GM10847 (cell line): ENCODE results near the gene ACTR3.

Experiments used
- POLR2A ChIP-seq: IDR thresholded peaks from 2 replicates; pipeline ENCODE4 v1.6.1; 2011; ENCODE audit not compliant: insufficient read length; ENCODE audit errors: extremely low read depth

The ACTR3 gene

DNA sequence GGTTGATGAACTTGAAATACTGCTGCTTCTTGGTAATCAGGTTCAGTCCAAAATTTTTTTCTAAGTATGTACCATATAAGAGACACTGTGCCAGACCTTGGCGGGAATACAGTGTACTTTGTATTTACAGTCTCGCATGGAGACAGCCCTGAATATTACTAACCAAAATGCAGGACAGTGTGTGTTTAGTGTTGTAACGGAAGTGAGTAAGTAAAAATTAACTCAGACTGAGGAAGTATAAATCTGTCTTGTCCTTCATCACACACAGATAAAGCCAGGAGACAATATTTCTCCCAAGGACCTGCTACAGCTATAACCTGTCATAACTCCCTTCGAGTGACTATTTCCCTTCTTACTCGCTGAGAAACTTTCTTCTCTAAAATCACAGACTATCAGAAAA, 76.9 kb downstream of the ACTR3 start:
- no peak for TF ChIP-seq POLR2A

DNA sequence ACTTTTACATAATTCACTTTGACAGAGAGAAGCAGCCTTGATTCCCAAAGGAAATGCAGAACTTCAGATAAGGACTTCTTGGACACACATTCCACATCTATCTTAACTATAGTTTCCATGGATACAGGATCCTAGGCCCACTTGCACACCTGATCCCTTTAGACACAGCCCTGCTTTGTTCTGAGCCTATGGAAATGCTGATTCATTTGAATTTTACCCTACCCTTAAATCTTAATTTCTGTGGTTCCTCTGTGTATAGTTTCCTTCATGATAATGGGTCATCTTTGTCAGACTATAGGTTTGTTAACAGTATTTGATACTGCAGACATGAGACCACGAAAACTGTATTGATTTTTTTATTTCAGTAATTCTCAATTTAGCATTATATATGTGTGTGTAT, 77.4 kb downstream of the ACTR3 start:
- no peak for TF ChIP-seq POLR2A

DNA sequence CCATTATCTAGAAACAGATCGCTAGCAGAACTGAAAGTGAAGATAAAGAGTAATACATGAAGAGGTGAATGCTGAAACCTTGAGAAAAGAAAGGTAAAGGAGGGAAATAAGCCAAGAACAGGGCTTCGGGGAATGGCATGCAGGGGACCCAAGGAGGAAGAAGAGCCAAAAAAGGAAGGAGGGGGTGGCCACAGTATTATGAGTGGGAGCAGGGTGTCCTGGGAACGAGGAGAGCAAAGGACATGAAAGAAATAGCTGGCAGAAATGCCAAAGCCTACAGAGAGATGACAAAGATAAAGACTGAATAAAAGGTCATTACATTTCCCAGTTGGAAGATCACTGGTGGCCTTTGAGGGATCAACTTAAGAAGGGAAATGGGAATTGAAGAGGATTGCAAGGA, 82.9 kb downstream of the ACTR3 start:
- no peak for TF ChIP-seq POLR2A

DNA sequence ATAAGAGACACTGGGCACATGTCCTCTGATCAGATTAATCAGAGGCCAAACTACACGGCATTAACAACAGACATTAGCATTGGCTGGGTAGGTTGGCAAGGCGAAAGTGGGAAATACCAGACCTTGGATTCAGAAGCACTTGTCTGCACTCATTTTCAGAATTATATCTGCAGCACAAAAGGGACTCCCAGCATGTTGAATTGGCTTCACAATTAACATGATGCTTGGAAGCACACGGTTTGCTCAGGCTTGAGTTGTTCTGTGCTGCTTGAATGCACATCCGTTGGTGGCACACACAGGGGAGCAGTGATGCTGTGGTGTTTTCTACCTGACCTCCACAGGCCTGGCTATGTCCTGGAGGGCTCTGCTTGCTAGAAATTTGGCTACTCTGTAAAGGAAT, 83.9 kb downstream of the ACTR3 start:
- TF ChIP-seq POLR2A = no peak

DNA sequence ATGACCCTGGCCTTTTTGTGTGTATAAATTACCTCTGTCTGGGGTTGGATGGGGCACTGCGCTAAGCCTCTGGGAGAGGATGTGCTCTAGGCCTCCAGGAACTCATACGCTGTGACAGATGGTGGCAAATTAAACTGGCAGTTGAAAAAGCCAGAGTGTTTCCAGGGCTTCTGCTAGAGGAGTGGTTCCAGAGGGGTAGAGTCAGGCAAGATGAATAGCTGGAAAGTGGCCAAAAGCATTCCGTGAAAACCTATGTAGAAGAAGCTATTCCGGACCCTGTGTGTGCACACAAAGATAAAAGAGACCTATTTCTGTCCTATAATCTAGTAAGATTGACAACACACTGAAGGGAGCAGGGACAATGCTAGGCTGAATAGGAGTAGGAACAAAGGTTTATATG, 84.8 kb downstream of the ACTR3 start:
- TF ChIP-seq POLR2A = no peak

DNA sequence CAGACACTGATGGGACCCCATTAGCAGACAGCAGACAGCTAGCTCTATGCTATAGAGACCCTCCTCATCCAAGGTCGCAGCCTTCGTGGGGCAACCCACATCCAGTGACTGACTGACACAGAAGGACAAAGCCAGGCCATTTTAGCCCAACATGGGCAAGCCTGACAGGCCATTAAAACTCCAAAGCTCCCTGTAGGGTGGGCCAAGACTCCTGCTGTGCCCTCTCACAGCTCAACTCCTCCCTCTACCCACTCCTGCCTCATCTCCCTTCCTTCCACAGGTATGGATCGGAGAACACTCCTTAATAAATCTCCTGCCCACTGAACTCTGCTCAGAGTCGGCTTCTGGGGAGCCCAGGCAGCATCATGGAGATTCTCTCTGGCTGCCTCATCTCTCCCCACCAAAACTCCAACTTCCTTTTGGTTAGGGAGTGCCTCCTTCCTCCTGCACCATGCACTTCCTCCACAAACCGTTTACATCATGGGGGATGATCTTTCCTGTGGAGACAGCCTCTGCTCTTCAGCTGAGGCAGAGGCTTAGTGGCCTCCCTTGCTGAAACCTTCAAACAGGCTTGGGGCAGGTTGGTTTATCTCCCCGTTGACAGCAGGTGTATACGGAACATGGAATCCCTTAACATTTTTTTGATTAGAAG, 86.5 kb downstream of the ACTR3 start:
- TF ChIP-seq POLR2A = no peak

DNA sequence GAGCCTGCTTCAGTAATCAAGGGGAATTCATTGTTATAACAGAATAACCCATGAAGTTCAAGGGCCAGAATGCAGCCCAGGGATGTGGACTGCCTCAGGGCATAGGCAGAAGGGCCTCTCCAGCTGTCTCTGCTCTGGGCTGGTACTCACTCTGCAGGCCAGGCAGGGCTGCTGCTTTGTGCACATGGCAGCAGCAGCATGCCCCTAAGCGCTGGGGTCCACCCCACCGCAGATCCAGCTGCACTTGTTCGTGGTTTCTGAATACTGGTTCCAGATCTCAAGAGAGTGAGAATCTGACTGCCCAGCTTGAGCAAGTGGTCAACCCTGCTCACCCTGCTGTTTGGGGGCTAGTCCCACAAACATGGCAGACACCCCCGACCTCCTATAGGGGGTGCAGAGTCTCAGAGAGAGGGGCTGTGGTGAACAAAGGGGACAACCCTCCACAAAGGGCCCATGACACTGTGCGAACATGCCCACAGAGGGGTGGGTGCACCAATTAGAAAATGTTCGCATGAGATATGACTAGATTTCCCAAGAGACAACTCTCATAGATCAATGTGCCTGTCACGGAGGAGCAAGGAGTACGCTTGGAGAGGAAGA, 87.3 kb downstream of the ACTR3 start:
- no peak for TF ChIP-seq POLR2A

DNA sequence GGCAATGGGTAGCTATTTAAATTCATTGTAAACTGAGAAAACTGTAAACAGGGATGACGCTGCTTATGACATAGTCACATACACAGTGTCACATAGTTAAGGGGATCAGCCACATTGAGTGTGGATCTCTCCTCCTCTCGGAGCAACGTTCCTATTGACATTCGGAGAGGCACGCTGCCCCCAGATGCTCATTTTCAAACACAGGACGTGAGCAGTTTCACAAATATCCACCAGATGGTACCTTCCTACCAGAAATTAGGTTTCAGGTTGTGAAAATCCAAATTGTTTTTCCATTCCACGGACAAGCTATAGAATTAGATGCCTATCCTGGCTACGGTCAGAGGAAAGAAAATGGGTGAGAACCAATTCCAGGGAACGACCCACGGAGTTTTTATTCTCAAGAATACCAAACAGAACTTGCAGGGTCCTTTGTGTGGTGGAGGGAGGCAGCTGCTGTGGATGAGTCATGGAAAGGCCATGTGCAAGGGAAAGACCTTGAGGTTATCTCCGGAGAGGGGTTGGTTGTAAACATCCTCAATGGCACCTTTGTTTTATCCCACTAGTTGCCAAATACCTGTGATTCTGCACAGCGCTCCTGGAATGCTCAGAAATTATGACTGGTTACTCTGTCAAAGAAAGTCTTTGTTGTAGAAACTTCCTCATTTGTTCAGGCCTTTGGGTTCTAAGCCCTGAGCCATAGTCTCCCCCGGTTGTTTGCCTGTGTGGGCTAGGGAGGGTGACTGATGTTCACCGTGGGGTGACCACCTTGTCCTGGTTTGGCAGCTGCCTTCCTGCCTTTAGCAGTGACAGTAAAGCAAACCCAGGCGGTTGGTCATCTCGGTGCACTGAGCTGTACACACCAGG, 88.0 kb downstream of the ACTR3 start:
- TF ChIP-seq POLR2A = no peak

DNA sequence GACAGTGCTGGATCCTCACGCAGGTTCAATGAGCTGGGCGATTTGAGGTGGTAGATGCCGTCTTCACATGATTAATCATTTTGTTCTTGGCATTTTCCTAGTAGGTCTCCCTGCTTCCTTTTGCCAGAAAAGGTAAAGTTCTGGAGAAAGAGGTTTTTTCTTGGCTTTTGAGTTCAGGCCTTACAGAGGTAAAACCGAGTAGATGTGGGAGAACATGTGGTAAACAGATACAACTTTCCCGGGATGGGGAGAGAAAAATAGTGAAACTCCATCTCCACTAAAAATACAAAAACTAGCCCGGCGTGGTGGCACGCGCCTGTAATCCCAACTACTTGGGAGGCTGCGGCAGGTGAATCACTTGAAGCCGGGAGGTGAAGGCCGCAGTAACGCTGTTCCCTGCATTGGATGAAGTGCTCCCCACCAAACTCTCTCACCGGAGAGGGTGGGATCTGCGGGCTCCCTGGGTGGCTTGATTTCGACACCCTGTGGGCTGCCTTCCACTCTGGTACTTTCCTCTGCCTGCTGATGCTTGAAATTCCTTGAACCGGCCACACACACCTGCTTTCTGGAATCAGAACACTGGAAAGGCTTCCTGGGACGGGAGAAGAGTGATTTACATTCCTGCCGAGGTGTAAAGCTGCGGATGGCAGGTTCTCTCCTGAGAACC, 88.8 kb downstream of the ACTR3 start:
- no peak for TF ChIP-seq POLR2A

DNA sequence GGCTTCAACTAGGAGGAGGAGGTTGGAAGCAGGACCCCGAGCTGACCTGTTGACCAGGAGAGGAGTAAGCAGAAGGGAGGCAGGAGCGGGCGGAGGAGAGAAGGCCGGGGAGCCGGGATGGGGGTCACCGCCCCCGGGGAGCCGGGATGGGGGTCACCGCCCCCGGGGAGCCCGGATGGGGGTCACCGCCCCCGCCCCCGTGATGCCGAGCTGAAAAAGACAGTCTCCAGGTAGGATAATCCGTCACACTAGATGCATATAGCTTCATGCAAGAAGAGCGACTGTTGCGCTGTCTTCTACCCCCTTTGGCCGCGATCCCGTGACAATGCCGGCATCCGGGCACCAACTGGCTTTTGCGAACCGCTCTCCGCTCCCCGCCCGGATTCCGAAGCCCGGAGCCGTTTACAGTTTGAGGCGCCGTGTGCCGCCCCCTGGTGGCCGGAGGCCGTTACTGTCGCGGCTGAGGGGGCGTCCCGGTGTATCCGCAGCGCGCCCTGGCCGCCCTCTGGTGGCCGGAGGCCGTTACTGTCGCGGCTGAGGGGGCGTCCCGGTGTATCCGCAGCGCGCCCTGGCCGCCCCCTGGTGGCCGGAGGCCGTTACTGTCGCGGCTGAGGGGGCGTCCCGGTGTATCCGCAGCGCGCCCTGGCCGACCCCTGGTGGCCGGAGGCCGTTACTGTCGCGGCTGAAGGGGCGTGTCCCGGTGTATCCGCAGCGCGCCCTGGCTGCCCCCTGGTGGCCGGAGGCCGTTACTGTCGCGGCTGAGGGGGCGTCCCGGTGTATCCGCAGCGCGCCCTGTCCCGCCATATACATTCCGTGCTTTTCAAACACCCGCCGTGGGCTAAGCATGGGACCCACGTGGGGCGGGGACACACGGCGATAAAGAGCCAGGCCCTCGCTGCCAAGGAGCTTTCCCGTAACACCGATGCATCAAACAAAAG, 89.6 kb downstream of the ACTR3 start:
- no peak for TF ChIP-seq POLR2A

DNA sequence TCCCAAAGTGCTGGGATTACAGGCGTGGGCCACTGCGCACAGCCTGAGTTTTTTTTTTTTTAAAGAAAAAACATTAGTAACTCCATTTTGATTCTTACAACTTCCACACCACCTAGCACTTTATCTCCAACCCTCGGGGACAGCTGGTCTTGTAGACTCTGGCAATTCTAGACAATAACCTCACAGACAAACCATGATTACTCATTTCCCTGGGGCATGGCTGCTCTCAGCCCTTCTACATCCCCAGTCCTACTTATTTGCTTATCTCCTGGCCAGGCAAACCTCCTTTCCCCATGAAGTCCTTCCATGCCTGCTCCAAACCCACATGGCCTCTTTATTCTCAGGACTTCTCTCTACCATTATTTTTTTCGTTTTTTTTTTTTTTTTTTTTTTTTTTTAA, 91.1 kb downstream of the ACTR3 start:
- TF ChIP-seq POLR2A = no peak

DNA sequence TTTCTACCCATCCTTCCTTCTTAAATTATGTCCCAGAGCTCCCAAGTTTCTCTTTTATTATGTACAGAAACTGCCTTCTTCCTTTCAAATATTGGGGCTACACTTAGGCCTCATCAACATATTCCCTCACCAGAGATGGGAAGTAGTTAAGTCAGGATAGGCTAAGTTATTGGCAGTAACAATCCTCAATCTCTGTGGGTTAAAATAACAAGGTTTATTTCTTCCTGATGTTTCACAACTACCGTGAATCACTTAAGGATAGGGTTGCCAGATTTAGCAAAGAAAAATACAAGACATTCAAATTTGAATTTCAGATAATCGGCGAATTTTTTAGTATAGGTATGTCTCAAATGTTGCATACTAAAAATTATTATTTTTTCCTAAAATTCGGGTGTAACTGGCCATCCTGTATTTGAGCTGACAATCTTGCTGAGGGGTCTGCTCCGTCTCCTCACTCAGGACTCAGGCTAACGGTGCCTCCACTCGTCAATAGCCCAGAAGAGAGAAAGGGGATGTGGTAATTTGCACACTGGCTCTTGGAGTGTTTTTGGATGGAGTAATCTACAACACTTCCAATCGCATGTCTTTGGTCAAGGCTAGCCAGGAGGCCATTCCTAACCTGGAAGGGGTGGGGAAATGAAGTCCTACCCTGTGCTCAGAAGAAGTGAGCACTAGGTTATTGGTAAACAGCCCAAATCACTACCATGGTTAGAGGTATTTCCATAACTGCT, 91.7 kb downstream of the ACTR3 start:
- no peak for TF ChIP-seq POLR2A

DNA sequence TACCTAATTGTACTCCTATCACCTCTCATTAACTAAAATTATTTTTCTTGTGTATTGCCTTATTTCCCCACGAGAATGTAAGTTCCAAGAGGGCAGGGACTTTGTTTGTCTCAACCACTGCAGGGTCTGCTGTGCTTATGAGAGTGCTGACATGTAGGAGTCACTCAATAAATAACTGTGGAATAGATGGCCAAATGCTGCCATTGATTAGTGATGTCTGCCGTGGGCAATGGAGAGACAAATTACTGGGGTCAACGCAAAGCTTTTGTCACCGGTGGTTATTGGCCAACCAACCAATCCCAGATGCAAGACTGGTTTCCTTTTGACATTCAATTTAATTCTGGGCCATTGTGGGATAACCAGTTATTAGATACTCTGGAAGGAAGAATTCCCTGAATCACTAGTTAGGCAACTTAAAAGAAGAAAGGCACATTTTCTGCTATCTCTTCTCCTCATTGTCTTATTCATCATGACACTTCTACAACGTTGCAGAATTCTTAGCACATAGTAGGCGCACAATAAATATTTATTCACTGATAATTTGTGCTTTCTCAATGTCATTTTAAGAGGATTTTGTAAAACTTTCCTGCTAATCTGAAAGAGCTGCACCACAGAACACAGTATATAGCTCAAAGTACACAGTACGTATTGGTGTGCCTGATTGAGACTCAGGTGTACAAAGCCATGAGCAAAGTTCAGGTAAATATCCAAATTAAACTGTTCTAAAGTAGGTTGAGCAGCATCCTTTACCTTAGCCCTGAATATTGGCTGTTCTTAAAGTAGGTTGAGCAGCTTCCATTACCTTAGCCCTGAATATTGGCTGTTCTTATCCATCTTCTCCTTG, 95.9 kb downstream of the ACTR3 start:
- TF ChIP-seq POLR2A = no peak
